ENCODE results near the gene TNRC6C.

DNA sequence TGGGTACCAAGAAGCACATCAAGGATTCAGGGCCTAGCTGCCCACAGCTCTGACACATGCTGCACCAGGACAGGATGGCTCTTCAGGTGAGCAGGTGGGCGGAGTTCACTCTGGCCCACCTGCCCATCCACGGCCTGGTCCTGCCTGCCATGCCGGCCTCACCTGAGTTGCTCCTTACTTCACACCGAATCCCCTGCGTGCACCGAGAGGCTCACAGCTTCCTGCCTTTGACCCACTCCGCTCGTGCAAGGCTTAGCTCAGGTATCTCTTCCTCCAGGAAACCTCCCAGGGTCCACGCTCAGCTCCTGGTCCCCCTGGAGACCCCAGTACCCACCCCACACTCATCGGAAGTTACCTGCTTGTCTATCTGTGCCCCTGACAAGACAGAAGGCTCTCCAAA is 21.6 kb upstream of the TNRC6C start:
- TF ChIP-seq, protein P1, sequence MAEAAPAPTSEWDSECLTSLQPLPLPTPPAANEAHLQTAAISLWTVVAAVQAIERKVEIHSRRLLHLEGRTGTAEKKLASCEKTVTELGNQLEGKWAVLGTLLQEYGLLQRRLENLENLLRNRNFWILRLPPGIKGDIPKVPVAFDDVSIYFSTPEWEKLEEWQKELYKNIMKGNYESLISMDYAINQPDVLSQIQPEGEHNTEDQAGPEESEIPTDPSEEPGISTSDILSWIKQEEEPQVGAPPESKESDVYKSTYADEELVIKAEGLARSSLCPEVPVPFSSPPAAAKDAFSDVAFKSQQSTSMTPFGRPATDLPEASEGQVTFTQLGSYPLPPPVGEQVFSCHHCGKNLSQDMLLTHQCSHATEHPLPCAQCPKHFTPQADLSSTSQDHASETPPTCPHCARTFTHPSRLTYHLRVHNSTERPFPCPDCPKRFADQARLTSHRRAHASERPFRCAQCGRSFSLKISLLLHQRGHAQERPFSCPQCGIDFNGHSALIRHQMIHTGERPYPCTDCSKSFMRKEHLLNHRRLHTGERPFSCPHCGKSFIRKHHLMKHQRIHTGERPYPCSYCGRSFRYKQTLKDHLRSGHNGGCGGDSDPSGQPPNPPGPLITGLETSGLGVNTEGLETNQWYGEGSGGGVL (tag by site-specific recombination; IDR thresholded peaks at IDR 0.05) = no peak
- TF ChIP-seq ZNF560 (tag by site-specific recombination; IDR thresholded peaks at IDR 0.05; ENCODE audit: borderline replicate concordance) (no peak), CTCF (tag by site-specific recombination; IDR thresholded peaks at IDR 0.05) (no peak), ZNF626 (tag by site-specific recombination; IDR thresholded peaks at IDR 0.05) (no peak)

Measured in HEK293 (cell line).